MCF 10A (cell line): ENCODE results near the gene ZNF687. TPM values are rescaled to one million over a fixed set of nuclear protein-coding genes. Genes with fewer than 3 reads are reported as not detected.

ENCODE experiments used
- BruUV-seq: library from RNA; stranded (reverse); fragments of 400-500 nt; replicated peaks from 2 replicates; lab custom pipeline; 2021; lab: Mats Ljungman, UMichigan
- CTCF ChIA-PET: fragments of 300-600 bp; sonication (Branson Sonifier 250); formaldehyde crosslinking; extraction: SDS; loops from one replicate; lab custom pipeline; 2021; ENCODE audit warnings: antibody characterized with exemption, inconsistent platforms; lab: Yijun Ruan, JAX
- POLR2A ChIA-PET: fragments of 300-600, 350-650 bp; sonication (Branson Sonifier 250); formaldehyde crosslinking; extraction: SDS; loops from one replicate; lab custom pipeline; 2020; ENCODE audit warnings: antibody characterized with exemption, inconsistent platforms; lab: Yijun Ruan, JAX
- DNase-seq: peaks from one replicate; pipeline ENCODE4 v3.0.0-alpha.2; 2018; ENCODE audit not compliant: unreplicated experiment
- H3K27ac Mint-ChIP-seq: one replicate; pipeline ENCODE4 v1.8.0; 2022; ENCODE audit warnings: mild to moderate bottlenecking, low read depth, mixed read lengths; ENCODE audit not compliant: unreplicated experiment
- H3K27me3 Mint-ChIP-seq: one replicate; pipeline ENCODE4 v1.8.0; 2022; ENCODE audit warnings: mixed read lengths; ENCODE audit not compliant: insufficient read depth, unreplicated experiment
- H3K36me3 Mint-ChIP-seq: one replicate; pipeline ENCODE4 v1.8.0; 2022; ENCODE audit warnings: mild to moderate bottlenecking, moderate library complexity, mixed read lengths; ENCODE audit not compliant: insufficient read depth, unreplicated experiment
- H3K4me1 Mint-ChIP-seq: one replicate; pipeline ENCODE4 v1.8.0; 2022; ENCODE audit warnings: mixed read lengths; ENCODE audit not compliant: insufficient read depth, unreplicated experiment
- H3K4me3 Mint-ChIP-seq: one replicate; pipeline ENCODE4 v1.8.0; 2022; ENCODE audit warnings: mild to moderate bottlenecking, moderate library complexity, mixed read lengths; ENCODE audit not compliant: unreplicated experiment
- H3K9me3 Mint-ChIP-seq: one replicate; pipeline ENCODE4 v1.8.0; 2022; ENCODE audit warnings: mixed read lengths; ENCODE audit not compliant: unreplicated experiment
- intact Hi-C: fragments of 100-400 bp; cut with micrococcal nuclease; formaldehyde crosslinking; loops from 2 replicates; pipeline ENCODE4 v1.14.1; 2022
- total RNA-seq: library from RNA; stranded (reverse); gene quantifications from 2 replicates; pipeline ENCODE4 v1.2.3, GENCODE V29; 2022
- TF ChIP-seq, protein P1 (sequence below): fragments of 200-600 bp; IDR thresholded peaks from one replicate; pipeline ENCODE4 v1.8.0; 2022; ENCODE audit warnings: antibody characterized with exemption, mild to moderate bottlenecking; ENCODE audit not compliant: unreplicated experiment

Gene ZNF687
- total RNA-seq, 1 experiment from 2014 or later = 26.3 TPM

DNA sequence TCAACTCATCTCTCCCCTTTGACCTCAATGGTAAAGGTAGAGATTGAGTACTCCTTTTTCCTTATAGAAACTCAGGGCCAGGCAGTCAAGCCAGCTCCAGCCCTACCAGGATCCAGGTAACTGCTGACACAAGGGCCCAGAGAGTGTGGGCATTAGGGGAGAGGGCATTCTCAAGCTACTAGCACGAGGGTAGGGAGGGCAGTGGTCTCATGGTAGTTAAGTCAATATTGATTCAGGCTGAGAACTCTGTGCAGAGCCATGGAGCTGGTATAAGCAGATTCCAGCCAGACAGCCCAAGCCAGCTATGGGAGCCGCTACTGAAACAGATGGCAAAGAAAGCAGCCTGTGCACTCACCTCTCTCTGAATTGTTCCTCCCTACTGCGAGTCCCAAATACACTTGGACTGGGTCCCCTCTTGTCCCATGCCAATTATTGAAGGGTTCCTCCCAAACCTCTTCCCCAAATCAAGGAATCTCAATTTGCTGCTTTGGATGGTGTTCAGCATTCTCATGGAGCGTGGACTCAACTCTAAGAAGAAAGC lies 42.4 kb downstream of the ZNF687 start:
- no peaks in the 10 kb centered on the region for H3K9me3 Mint-ChIP-seq

DNA sequence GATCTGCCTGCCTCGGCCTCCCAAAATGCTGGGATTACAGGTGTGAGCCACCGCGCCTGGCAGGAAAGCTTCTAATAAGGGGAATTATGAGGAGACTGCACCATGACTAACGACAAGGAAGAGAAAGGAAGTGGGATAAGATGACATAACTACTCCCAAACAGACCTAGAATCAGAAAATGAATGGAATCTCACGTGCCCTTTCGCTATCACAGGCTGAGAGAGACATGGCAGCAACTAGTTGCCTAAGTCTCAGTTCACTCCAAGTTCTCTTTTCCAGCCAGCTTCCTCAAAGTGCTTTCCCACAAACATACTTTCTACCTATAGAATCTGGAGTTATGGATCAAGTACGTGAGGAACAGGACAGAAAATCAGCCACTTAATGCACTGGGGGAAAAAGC lies 43.1 kb downstream of the ZNF687 start:
- Mint-ChIP-seq H3K4me3 (peak overlapping the region; percentile 89), H3K4me1 (peaks cover 43% of the 10 kb centered on the region), H3K27ac (peak overlapping the region; percentile 90), H3K27me3 (no peaks in the 10 kb centered on the region), H3K9me3 (no peaks in the 10 kb centered on the region), H3K36me3 (peaks cover 59% of the 10 kb centered on the region)
- TF ChIP-seq, protein P1, sequence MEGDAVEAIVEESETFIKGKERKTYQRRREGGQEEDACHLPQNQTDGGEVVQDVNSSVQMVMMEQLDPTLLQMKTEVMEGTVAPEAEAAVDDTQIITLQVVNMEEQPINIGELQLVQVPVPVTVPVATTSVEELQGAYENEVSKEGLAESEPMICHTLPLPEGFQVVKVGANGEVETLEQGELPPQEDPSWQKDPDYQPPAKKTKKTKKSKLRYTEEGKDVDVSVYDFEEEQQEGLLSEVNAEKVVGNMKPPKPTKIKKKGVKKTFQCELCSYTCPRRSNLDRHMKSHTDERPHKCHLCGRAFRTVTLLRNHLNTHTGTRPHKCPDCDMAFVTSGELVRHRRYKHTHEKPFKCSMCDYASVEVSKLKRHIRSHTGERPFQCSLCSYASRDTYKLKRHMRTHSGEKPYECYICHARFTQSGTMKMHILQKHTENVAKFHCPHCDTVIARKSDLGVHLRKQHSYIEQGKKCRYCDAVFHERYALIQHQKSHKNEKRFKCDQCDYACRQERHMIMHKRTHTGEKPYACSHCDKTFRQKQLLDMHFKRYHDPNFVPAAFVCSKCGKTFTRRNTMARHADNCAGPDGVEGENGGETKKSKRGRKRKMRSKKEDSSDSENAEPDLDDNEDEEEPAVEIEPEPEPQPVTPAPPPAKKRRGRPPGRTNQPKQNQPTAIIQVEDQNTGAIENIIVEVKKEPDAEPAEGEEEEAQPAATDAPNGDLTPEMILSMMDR = no peak
- ChIA-PET CTCF (interaction anchor here (0.6 to 13.3 kb wide), 6 partner anchors 14 to 269 kb away, joined by 3 to 214 read pairs (median 4); no protein-coding TSS in a partner anchor), POLR2A (interaction anchor here (0.7 to 9.3 kb wide), 9 partner anchors 11 to 757 kb away, joined by 3 to 253 read pairs (median 30); partner anchors contain the start of genes PSMB4, SCNM1 and ZNF687)
- DNase-seq = no peak
- intact Hi-C loops = loop anchor here (5.0 kb wide), 2 partner anchors 43 to 128 kb away; partner anchors contain the start of genes PIP5K1A and ZNF687
- no TSS peak for BruUV-seq

More for the DNA sequence above, 42.4 kb downstream of the ZNF687 start:
- POLR2A ChIA-PET = interaction anchor here (1.2 to 9.3 kb wide), 6 partner anchors 11 to 158 kb away, joined by 3 to 253 read pairs (median 68); partner anchors contain the start of genes PSMB4, SCNM1 and ZNF687
- H3K27me3 Mint-ChIP-seq = no peaks in the 10 kb centered on the region
- no TSS peak for BruUV-seq
- intact Hi-C loops = no loop called here
- CTCF ChIA-PET = interaction anchor here (0.7 to 13.3 kb wide), 4 partner anchors 15 to 269 kb away, joined by 3 to 214 read pairs (median 30); no protein-coding TSS in a partner anchor
- H3K4me1 Mint-ChIP-seq = peaks cover 43% of the 10 kb centered on the region
- no peak for DNase-seq
- TF ChIP-seq, protein P1 = no peak
- H3K4me3 Mint-ChIP-seq = no peak overlapping the region
- peaks cover 67% of the 10 kb centered on the region for H3K36me3 Mint-ChIP-seq
- H3K27ac Mint-ChIP-seq = peak overlapping the region; percentile 90

DNA sequence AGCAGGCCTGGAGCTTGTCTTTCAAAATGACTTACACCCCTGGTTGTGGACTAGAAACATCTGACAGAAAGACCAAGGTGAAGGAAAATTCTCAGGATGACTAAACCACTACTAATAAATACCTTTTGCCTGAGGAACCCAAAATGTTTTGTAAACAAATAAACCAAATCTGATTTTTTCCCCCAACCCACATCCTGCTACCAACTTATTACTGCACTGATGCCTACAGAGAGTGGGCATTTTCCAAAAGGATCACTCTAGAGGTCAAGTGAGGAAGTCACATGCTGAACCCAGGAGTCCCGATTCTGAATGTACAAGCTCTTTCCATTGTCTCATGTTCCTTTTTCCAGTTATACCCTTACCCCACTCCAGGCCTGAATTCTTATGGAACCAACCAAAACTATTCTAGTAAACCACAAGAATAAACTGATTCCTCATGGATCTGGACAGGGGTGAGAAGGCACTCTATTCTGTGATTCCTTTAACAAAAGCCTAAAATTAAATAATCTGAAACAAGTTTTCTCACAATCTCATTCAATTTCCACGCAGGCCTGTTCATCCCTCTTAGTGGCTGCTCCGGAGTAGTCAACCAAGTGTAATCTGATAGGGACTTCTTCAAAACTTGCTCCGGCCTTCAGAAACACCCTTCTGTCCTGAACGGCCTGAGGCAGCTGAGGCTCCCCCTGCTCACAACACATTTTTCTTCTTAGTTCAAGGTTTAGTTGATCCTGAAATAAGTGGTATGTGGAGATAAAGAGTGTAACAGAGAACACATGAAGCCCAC lies 43.7 kb downstream of the ZNF687 start:
- no peak for DNase-seq
- no peaks in the 10 kb centered on the region for H3K27me3 Mint-ChIP-seq
- TF ChIP-seq, protein P1 = no peak
- H3K36me3 Mint-ChIP-seq = peaks cover 53% of the 10 kb centered on the region
- CTCF ChIA-PET = interaction anchor here (0.6 to 13.3 kb wide), 7 partner anchors 10 to 44 kb away, joined by 3 to 214 read pairs (median 11); partner anchors contain the start of gene ZNF687
- intact Hi-C loops = loop anchor here (5.0 kb wide), 2 partner anchors 44 to 129 kb away; partner anchors contain the start of genes PIP5K1A and ZNF687
- H3K27ac Mint-ChIP-seq = peak overlapping the region; percentile 90
- POLR2A ChIA-PET = interaction anchor here (0.5 to 9.3 kb wide), 23 partner anchors 12 to 1030 kb away, joined by 3 to 253 read pairs (median 10); partner anchors contain the start of genes LYSMD1, PSMB4, PSMD4 and RFX5
- H3K9me3 Mint-ChIP-seq = no peaks in the 10 kb centered on the region
- H3K4me1 Mint-ChIP-seq = peaks cover 38% of the 10 kb centered on the region
- H3K4me3 Mint-ChIP-seq = peak overlapping the region; percentile 89
- BruUV-seq = TSS peak; percentile 54
